Transverse colon (tissue), 4 donors: ENCODE measurements around the gene TAS2R43.

Experiments used
- CTCF ChIP-seq, 5 experiments: fragments of 200-600 bp in 3 of 5; fragments of 450-650 bp in 2 of 5; sonication (generic) in 3 of 5; IDR thresholded peaks; 1 replicate in 2 of 5; 2 replicates in 3 of 5; pipeline ENCODE4 v1.5.1; 2016 to 2017; ENCODE audit warnings: antibody characterized with exemption in 5 of 5, inconsistent platforms in 3 of 5, mild to moderate bottlenecking in 2 of 5, moderate library complexity in 1 of 5
- POLR2AphosphoS5 ChIP-seq, 3 donors: sonication (generic); formaldehyde crosslinking; IDR thresholded peaks; one replicate each; pipeline ENCODE4 v1.6.1; 2016; ENCODE audit warnings: antibody characterized with exemption in 3 of 3

GRCh38 chr12:11106288-11106687 lies 14.2 kb upstream of the TAS2R43 start:
- no peak for TF ChIP-seq POLR2AphosphoS5 (IDR thresholded peaks at IDR 0.05)
- TF ChIP-seq CTCF (IDR thresholded peaks at IDR 0.05) = no peak
